GM12878 (cell line): ENCODE results near the gene COL5A1. TPM values are rescaled to one million over a fixed set of nuclear protein-coding genes. Genes with fewer than 3 reads are reported as not detected.

ENCODE experiments used
- ATAC-seq: fragments of 200-7000 bp; cut with Tn5 transposase; 3 replicates; pipeline ENCODE4 v1.9.1; 2020; ENCODE audit warnings: mild to moderate bottlenecking, moderate library complexity
- BruUV-seq: library from RNA; stranded (reverse); fragments of 400-500 nt; replicated peaks from 2 replicates; lab custom pipeline; 2021; lab: Mats Ljungman, UMichigan
- CTCF ChIA-PET: fragments of 300-600 bp; sonication (Branson Sonifier 250); formaldehyde crosslinking; extraction: SDS; loops from one replicate; lab custom pipeline; 2021; ENCODE audit warnings: inconsistent platforms; lab: Yijun Ruan, JAX
- POLR2A ChIA-PET: fragments of 350-600 bp; formaldehyde crosslinking; extraction: SDS; loops from one replicate; lab custom pipeline; 2021; ENCODE audit warnings: inconsistent platforms; lab: Charles Lee
- RAD21 ChIA-PET: fragments of 300-600 bp; sonication (Branson Sonifier 250); formaldehyde crosslinking; loops from one replicate; lab custom pipeline; 2023; ENCODE audit warnings: antibody characterized with exemption; ENCODE audit not compliant: unreplicated experiment; lab: Charles Lee
- SMC1A ChIA-PET: fragments of 300-600 bp; sonication (Branson Sonifier 250); formaldehyde crosslinking; loops from one replicate; lab custom pipeline; 2023; ENCODE audit not compliant: unreplicated experiment, uncharacterized antibody; lab: Charles Lee
- DNase-seq: peaks from one replicate; pipeline ENCODE4 v3.0.0-alpha.2; 2011; ENCODE audit warnings: low read depth, low spot score
- FAIRE-seq: peaks from 3 replicates; lab custom pipeline; 2011; peaks lifted over from hg19 to GRCh38; lab: Jason Lieb, UNC
- H2AFZ ChIP-seq: 2 replicates; pipeline ENCODE4 v1.6.0; 2011; ENCODE audit warnings: low read depth, low read length, control low read depth; ENCODE audit not compliant: control insufficient read depth
- H3K27ac ChIP-seq: 2 replicates; pipeline ENCODE4 v1.5.1; 2011; ENCODE audit warnings: control low read depth; ENCODE audit not compliant: control insufficient read depth, insufficient read depth
- H3K27me3 ChIP-seq, 2 experiments: replicated peaks in 1 of 2; 2 replicates each; pipeline versions ENCODE4 v1.6.0 to v1.6.1; 2011; ENCODE audit warnings: low read length in 1 of 2; ENCODE audit not compliant: control insufficient read depth in 2 of 2, insufficient read depth in 2 of 2
- H3K36me3 ChIP-seq, 2 experiments: 2 replicates each; pipeline ENCODE4 v1.5.1; 2011; ENCODE audit warnings: low read length in 1 of 2; ENCODE audit not compliant: control insufficient read depth in 2 of 2, insufficient read depth in 2 of 2
- H3K4me1 ChIP-seq: 2 replicates; pipeline ENCODE4 v1.6.1; 2011; ENCODE audit warnings: mild to moderate bottlenecking, low read length, moderate library complexity, mixed read lengths; ENCODE audit not compliant: control insufficient read depth, insufficient read depth
- H3K4me2 ChIP-seq: 2 replicates; pipeline ENCODE4 v1.6.0; 2011; ENCODE audit warnings: control low read depth; ENCODE audit not compliant: control insufficient read depth, insufficient read depth
- H3K4me3 ChIP-seq: fragments of 200-600 bp; sonication (generic); 2 replicates; pipeline ENCODE4 v1.5.1; 2016
- H3K79me2 ChIP-seq: 2 replicates; pipeline ENCODE4 v1.6.0; 2011; ENCODE audit warnings: low read length; ENCODE audit not compliant: control insufficient read depth, insufficient read depth
- H3K9ac ChIP-seq: 2 replicates; pipeline ENCODE4 v1.8.0; 2011; ENCODE audit warnings: low read length, control low read depth, mixed read lengths; ENCODE audit not compliant: control insufficient read depth, insufficient read depth
- H3K9me3 ChIP-seq: replicated peaks from 3 replicates; pipeline ENCODE4 v1.5.1; 2011; ENCODE audit warnings: mild to moderate bottlenecking, low read length; ENCODE audit not compliant: control insufficient read depth, insufficient read depth
- H4K20me1 ChIP-seq: 2 replicates; pipeline ENCODE4 v1.6.0; 2011; ENCODE audit not compliant: control insufficient read depth, insufficient read depth
- ATF7 ChIP-seq: fragments of 450-650 bp; IDR thresholded peaks from 2 replicates; pipeline ENCODE4 v1.6.1; 2016; ENCODE audit warnings: low read depth, mild to moderate bottlenecking
- CHD2 ChIP-seq: IDR thresholded peaks from 2 replicates; pipeline ENCODE4 v1.6.1; 2011; ENCODE audit warnings: low read depth, low read length, improper control_type of control experiment, borderline replicate concordance
- EED ChIP-seq: sonication (generic); IDR thresholded peaks from 2 replicates; pipeline ENCODE4 v1.6.1; 2016; ENCODE audit warnings: antibody characterized with exemption, low read depth
- EZH2 ChIP-seq: IDR thresholded peaks from 2 replicates; pipeline ENCODE4 v1.6.1; 2012; ENCODE audit warnings: low read depth, mild to moderate bottlenecking, control low read depth, inconsistent platforms, low read length, borderline replicate concordance; ENCODE audit not compliant: control insufficient read depth
- FOXM1 ChIP-seq: IDR thresholded peaks from 2 replicates; pipeline ENCODE4 v1.6.1; 2012; ENCODE audit warnings: low read depth, mild to moderate bottlenecking, inconsistent platforms, low read length, moderate library complexity
- IKZF1 ChIP-seq: fragments of 450-650 bp; conservative IDR thresholded peaks from 2 replicates; pipeline ENCODE4 v1.6.1; 2017; ENCODE audit warnings: antibody characterized with exemption, mild to moderate bottlenecking
- KAT2A ChIP-seq: conservative IDR thresholded peaks from 2 replicates; pipeline ENCODE4 v1.6.1; 2011; ENCODE audit warnings: low read depth, low read length; ENCODE audit not compliant: control insufficient read depth
- MEF2A ChIP-seq: IDR thresholded peaks from 2 replicates; pipeline ENCODE4 v1.6.1; 2011; ENCODE audit warnings: low read depth, mild to moderate bottlenecking, low read length, moderate library complexity; ENCODE audit not compliant: insufficient read depth
- POLR2A ChIP-seq: IDR thresholded peaks from 2 replicates; pipeline ENCODE4 v1.6.1; 2011; ENCODE audit warnings: low read depth, mild to moderate bottlenecking, low read length
- SMAD5 ChIP-seq: IDR thresholded peaks from 2 replicates; pipeline ENCODE4 v1.6.1; 2016; ENCODE audit warnings: antibody characterized with exemption, low read depth
- ZNF217 ChIP-seq: fragments of 450-650 bp; IDR thresholded peaks from 2 replicates; pipeline ENCODE4 v1.6.1; 2017; ENCODE audit warnings: antibody characterized with exemption, mild to moderate bottlenecking
- ZNF24 ChIP-seq: fragments of 450-650 bp; IDR thresholded peaks from 2 replicates; pipeline ENCODE4 v1.6.1; 2017; ENCODE audit warnings: antibody characterized with exemption, mild to moderate bottlenecking
- ZNF384 ChIP-seq: IDR thresholded peaks from 2 replicates; pipeline ENCODE4 v1.6.1; 2012; ENCODE audit warnings: low read depth, mild to moderate bottlenecking, low read length, improper control_type of control experiment, borderline replicate concordance
- WGBS: methylation state at CpG from one replicate; pipeline ENCODE4 v1.1.6; 2016; ENCODE audit warnings: low lambda C conversion rate; ENCODE audit not compliant: insufficient replicate concordance, insufficient coverage; ENCODE audit errors: missing lambda C conversion rate; 5-methylcytosine and 5-hydroxymethylcytosine counted together
- in situ Hi-C: fragments of 300-500 bp; cut with MboI; formaldehyde crosslinking; loops from 9 replicates; pipeline ENCODE4 v1.14.3; 2018; ENCODE audit warnings: mixed read lengths
- intact Hi-C: fragments of 100-400 bp; cut with micrococcal nuclease; formaldehyde crosslinking; loops from one replicate; pipeline ENCODE4 v1.14.2; 2022; ENCODE audit not compliant: unreplicated experiment
- polyA plus RNA-seq, 11 experiments: library from polyadenylated mRNA; depleted of rRNA in 4 of 11; unstranded in 6 of 11; stranded (reverse) in 5 of 11; fragments of >200 nt; fragmentation: Nextera tagmentation in 4 of 11; fragmentation: Illumina TruSeq in 1 of 11; extraction: Ambion mirVana in 4 of 11; extraction: Trizol in 1 of 11; gene quantifications; 1 replicate in 1 of 11; 2 replicates in 10 of 11; pipeline versions ENCODE4 v1.2.1 to v1.2.3, GENCODE V29; 2011 to 2016; ENCODE audit warnings: inconsistent platforms in 2 of 11, missing spikeins in 2 of 11, low read depth in 1 of 11
- total RNA-seq, 4 experiments: library from RNA; depleted of rRNA in 3 of 4; stranded (reverse); fragments of >200 nt in 3 of 4; fragmentation: Illumina TruSeq in 1 of 4; extraction: Trizol in 1 of 4; gene quantifications; 2 replicates each; pipeline versions ENCODE4 v1.2.1 to v1.2.3, GENCODE V29; 2013 to 2021
- TF ChIP-seq, protein P1 (sequence below): IDR thresholded peaks from 2 replicates; pipeline ENCODE4 v1.6.1; 2011; ENCODE audit warnings: mild to moderate bottlenecking, low read depth, low read length, moderate library complexity; ENCODE audit not compliant: insufficient replicate concordance
- TF ChIP-seq, protein P2 (sequence below): IDR thresholded peaks from 2 replicates; pipeline ENCODE4 v1.6.1; 2012; ENCODE audit warnings: low read depth, low read length, improper control_type of control experiment
- TF ChIP-seq, protein P3 (sequence below): IDR thresholded peaks from 2 replicates; pipeline ENCODE4 v1.6.1; 2012; ENCODE audit warnings: improper control_type of control experiment, low read depth, low read length; ENCODE audit not compliant: insufficient replicate concordance

COL5A1 gene
- total and polyA plus RNA-seq, 10 of the 15 experiments (the other 5 are each of a cell fraction or from before 2014, with no cell fraction given), result under 0.01 to 0.15 (median 0.13) TPM; not detected in 4

DNA sequence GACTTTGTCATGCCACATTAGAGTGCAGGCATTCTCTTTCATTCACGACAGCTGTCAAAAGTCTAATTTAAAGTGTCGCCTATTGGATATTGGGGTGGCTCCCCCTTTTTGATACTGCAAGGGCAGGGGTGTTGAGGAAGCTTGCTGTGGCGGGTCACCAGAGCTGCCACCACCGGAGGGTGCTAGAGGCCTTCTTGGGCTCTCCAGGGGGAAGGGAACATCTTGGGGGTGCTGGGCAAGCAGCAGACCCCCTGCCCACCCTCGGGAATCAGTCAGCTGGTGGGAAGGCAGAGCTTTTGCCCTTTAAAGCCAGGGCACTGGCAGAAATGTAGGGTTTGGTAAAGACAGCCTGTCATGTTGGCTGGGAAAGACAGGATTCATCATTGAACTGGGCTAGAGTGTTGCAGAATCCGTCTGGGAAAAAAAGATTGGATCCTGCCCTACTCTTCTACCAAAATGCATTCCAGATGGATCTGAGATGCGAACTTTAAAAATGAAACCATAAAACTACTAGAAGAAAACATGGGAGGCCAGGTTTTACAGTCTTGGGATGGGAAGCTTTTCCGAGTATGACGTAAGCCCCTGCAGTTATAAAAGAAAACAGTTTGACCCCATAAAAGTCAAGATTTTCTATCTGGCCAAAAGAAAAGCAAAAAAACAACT lies 22.3 kb downstream of the COL5A1 start:
- in situ Hi-C loops, result no loop called here
- RAD21 ChIA-PET, result no interaction called here

More for the DNA sequence above, 22.3 kb downstream of the COL5A1 start:
- Histone ChIP-seq H3K79me2 (no peaks in the 10 kb centered on the region), H2AFZ (no peak overlapping the region)
- TF ChIP-seq, protein P1, sequence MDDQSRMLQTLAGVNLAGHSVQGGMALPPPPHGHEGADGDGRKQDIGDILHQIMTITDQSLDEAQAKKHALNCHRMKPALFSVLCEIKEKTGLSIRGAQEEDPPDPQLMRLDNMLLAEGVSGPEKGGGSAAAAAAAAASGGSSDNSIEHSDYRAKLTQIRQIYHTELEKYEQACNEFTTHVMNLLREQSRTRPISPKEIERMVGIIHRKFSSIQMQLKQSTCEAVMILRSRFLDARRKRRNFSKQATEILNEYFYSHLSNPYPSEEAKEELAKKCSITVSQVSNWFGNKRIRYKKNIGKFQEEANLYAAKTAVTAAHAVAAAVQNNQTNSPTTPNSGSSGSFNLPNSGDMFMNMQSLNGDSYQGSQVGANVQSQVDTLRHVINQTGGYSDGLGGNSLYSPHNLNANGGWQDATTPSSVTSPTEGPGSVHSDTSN, result no peak
- TF ChIP-seq SMAD5 (no peak), ZNF217 (no peak), ZNF384 (no peak), EZH2 (no peak), KAT2A (no peak), ATF7 (no peak), EED (no peak), CHD2 (no peak), MEF2A (no peak), POLR2A (no peak), FOXM1 (no peak), IKZF1 (no peak), ZNF24 (no peak)
- TF ChIP-seq, protein P2, sequence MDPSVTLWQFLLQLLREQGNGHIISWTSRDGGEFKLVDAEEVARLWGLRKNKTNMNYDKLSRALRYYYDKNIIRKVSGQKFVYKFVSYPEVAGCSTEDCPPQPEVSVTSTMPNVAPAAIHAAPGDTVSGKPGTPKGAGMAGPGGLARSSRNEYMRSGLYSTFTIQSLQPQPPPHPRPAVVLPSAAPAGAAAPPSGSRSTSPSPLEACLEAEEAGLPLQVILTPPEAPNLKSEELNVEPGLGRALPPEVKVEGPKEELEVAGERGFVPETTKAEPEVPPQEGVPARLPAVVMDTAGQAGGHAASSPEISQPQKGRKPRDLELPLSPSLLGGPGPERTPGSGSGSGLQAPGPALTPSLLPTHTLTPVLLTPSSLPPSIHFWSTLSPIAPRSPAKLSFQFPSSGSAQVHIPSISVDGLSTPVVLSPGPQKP, result no peak
- TF ChIP-seq, protein P3, sequence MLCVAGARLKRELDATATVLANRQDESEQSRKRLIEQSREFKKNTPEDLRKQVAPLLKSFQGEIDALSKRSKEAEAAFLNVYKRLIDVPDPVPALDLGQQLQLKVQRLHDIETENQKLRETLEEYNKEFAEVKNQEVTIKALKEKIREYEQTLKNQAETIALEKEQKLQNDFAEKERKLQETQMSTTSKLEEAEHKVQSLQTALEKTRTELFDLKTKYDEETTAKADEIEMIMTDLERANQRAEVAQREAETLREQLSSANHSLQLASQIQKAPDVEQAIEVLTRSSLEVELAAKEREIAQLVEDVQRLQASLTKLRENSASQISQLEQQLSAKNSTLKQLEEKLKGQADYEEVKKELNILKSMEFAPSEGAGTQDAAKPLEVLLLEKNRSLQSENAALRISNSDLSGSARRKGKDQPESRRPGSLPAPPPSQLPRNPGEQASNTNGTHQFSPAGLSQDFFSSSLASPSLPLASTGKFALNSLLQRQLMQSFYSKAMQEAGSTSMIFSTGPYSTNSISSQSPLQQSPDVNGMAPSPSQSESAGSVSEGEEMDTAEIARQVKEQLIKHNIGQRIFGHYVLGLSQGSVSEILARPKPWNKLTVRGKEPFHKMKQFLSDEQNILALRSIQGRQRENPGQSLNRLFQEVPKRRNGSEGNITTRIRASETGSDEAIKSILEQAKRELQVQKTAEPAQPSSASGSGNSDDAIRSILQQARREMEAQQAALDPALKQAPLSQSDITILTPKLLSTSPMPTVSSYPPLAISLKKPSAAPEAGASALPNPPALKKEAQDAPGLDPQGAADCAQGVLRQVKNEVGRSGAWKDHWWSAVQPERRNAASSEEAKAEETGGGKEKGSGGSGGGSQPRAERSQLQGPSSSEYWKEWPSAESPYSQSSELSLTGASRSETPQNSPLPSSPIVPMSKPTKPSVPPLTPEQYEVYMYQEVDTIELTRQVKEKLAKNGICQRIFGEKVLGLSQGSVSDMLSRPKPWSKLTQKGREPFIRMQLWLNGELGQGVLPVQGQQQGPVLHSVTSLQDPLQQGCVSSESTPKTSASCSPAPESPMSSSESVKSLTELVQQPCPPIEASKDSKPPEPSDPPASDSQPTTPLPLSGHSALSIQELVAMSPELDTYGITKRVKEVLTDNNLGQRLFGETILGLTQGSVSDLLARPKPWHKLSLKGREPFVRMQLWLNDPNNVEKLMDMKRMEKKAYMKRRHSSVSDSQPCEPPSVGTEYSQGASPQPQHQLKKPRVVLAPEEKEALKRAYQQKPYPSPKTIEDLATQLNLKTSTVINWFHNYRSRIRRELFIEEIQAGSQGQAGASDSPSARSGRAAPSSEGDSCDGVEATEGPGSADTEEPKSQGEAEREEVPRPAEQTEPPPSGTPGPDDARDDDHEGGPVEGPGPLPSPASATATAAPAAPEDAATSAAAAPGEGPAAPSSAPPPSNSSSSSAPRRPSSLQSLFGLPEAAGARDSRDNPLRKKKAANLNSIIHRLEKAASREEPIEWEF, result no peak
- TF ChIP-seq, all 136 proteins: peak for 0
- no TSS peak for BruUV-seq
- intact Hi-C loops, result no loop called here
- ATAC-seq, result no peak
- Histone ChIP-seq H3K4me2 (no peak overlapping the region), H3K9ac (no peak overlapping the region), H3K27me3 (no peaks in the 10 kb centered on the region; a peak in 1 of 4 replicates), H3K27ac (no peak overlapping the region), H4K20me1 (no peaks in the 10 kb centered on the region), H3K36me3 (no peaks in the 10 kb centered on the region), H3K4me3 (no peak overlapping the region), H3K9me3 (peaks cover 4% of the 10 kb centered on the region; the same call in 2 of the 3 replicates), H3K4me1 (no peaks in the 10 kb centered on the region)
- WGBS, result 42% methylated on average over 9 of the region's 9 CpGs
- FAIRE-seq, result no peak
- ChIA-PET CTCF (no interaction called here), POLR2A (no interaction called here), SMC1A (no interaction called here)
- no peak for DNase-seq
